Measurements from ENCODE around the gene PTAR1. TPM values are rescaled to one million over a fixed set of nuclear protein-coding genes. Genes with fewer than 3 reads are reported as not detected.

PTAR1 gene
- total RNA-seq, 2 donors from 2014 or later = 73.7 to 81.6 TPM

GRCh38 chr9:69798744-69799143, 38.9 kb upstream of the PTAR1 start:
- no peak for DNase-seq
- H3K9ac ChIP-seq (ENCODE audit: extremely low read depth, low read length, poor library complexity, severe bottlenecking) = no peak overlapping the region
- Mint-ChIP-seq H3K4me3 (no peak overlapping the region), H3K4me1 (no peaks in the 10 kb centered on the region), H3K27me3 (ENCODE audit: insufficient read depth) (no peaks in the 10 kb centered on the region), H3K9me3 (peaks cover 19% of the 10 kb centered on the region), H3K27ac (no peak overlapping the region), H3K36me3 (ENCODE audit: low read depth) (no peaks in the 10 kb centered on the region)
- 95% methylated on average over 4 of the region's 4 CpGs; no CpG with 5 or more reads in 1 of the 2 experiments for WGBS, 2 experiments (ENCODE audit: insufficient coverage in 1 of 2, insufficient read length in 1 of 2)
- H3K36me3 ChIP-seq (ENCODE audit: control insufficient read depth, insufficient read depth, low read length) = no peaks in the 10 kb centered on the region
- no peaks in the 10 kb centered on the region for H3K4me1 ChIP-seq (ENCODE audit: control insufficient read depth, insufficient read depth, low read length)
- no peak overlapping the region for H3K27ac ChIP-seq (ENCODE audit: low read depth, low read length)
- TF ChIP-seq CTCF (conservative IDR thresholded peaks at IDR 0.05) = no peak
- no peak overlapping the region for H3K4me3 ChIP-seq (ENCODE audit: low read length)
- H3K27me3 ChIP-seq (ENCODE audit: control insufficient read depth, insufficient read depth, low read length, poor library complexity, severe bottlenecking) = no peaks in the 10 kb centered on the region
- peaks cover 12% of the 10 kb centered on the region for H3K9me3 ChIP-seq (ENCODE audit: control insufficient read depth, low read length)

- H3K9ac ChIP-seq (ENCODE audit: extremely low read depth, low read length, poor library complexity, severe bottlenecking) = no peak overlapping the region
- peaks cover 19% of the 10 kb centered on the region for H3K9me3 Mint-ChIP-seq
- H3K4me1 Mint-ChIP-seq = no peaks in the 10 kb centered on the region
- no peaks in the 10 kb centered on the region for H3K27me3 ChIP-seq (ENCODE audit: control insufficient read depth, insufficient read depth, low read length, poor library complexity, severe bottlenecking)
- no peak overlapping the region for H3K27ac ChIP-seq (ENCODE audit: low read depth, low read length)
- no peaks in the 10 kb centered on the region for H3K27me3 Mint-ChIP-seq (ENCODE audit: insufficient read depth)
- no peaks in the 10 kb centered on the region for H3K36me3 ChIP-seq (ENCODE audit: control insufficient read depth, insufficient read depth, low read length)
- no peak overlapping the region for H3K4me3 ChIP-seq (ENCODE audit: low read length)
- no CpG with 5 or more reads among the region's 1 CpG for WGBS, 2 experiments (ENCODE audit: insufficient coverage in 1 of 2, insufficient read length in 1 of 2)
- no peaks in the 10 kb centered on the region for H3K36me3 Mint-ChIP-seq (ENCODE audit: low read depth)
- no peak for DNase-seq
- no peak for TF ChIP-seq CTCF (conservative IDR thresholded peaks at IDR 0.05)
- peaks cover 12% of the 10 kb centered on the region for H3K9me3 ChIP-seq (ENCODE audit: control insufficient read depth, low read length)
- no peak overlapping the region for H3K27ac Mint-ChIP-seq
- no peaks in the 10 kb centered on the region for H3K4me1 ChIP-seq (ENCODE audit: control insufficient read depth, insufficient read depth, low read length)
- H3K4me3 Mint-ChIP-seq = no peak overlapping the region
These were observed 37.9 kb upstream of the PTAR1 start for GRCh38 chr9:69797675-69798074.

- no peaks in the 10 kb centered on the region for H3K4me1 Mint-ChIP-seq
- no peaks in the 10 kb centered on the region for H3K36me3 Mint-ChIP-seq (ENCODE audit: low read depth)
- no peak for TF ChIP-seq CTCF (conservative IDR thresholded peaks at IDR 0.05)
- Histone ChIP-seq H3K4me1 (ENCODE audit: control insufficient read depth, insufficient read depth, low read length) (no peaks in the 10 kb centered on the region), H3K27ac (ENCODE audit: low read depth, low read length) (no peak overlapping the region), H3K27me3 (ENCODE audit: control insufficient read depth, insufficient read depth, low read length, poor library complexity, severe bottlenecking) (no peaks in the 10 kb centered on the region), H3K36me3 (ENCODE audit: control insufficient read depth, insufficient read depth, low read length) (no peaks in the 10 kb centered on the region), H3K9me3 (ENCODE audit: control insufficient read depth, low read length) (peaks cover 7% of the 10 kb centered on the region), H3K4me3 (ENCODE audit: low read length) (no peak overlapping the region), H3K9ac (ENCODE audit: extremely low read depth, low read length, poor library complexity, severe bottlenecking) (no peak overlapping the region)
- no peak overlapping the region for H3K27ac Mint-ChIP-seq
- peaks cover 5% of the 10 kb centered on the region for H3K9me3 Mint-ChIP-seq
- no peak for DNase-seq
- no peak overlapping the region for H3K4me3 Mint-ChIP-seq
- H3K27me3 Mint-ChIP-seq (ENCODE audit: insufficient read depth) = no peaks in the 10 kb centered on the region
- WGBS, 2 experiments (ENCODE audit: insufficient coverage in 1 of 2, insufficient read length in 1 of 2) = 93% methylated on average over 3 of the region's 3 CpGs; no CpG with 5 or more reads in 1 of the 2 experiments
These were observed 34.5 kb upstream of the PTAR1 start for GRCh38 chr9:69794356-69794755.
